Left ventricle myocardium inferior (tissue), 1 donor: ENCODE data around the gene RBMS1. TPM values are rescaled to one million over a fixed set of nuclear protein-coding genes. Genes with fewer than 3 reads are reported as not detected.

ENCODE experiments used
- DNase-seq: peaks from one replicate; pipeline ENCODE4 v3.0.0-alpha.2; 2020
- H3K27ac ChIP-seq: fragments of 200-600 bp; replicated peaks from 2 replicates; pipeline ENCODE4 v1.8.0; 2021
- H3K27me3 ChIP-seq: fragments of 200-600 bp; 2 replicates; pipeline ENCODE4 v1.8.0; 2021; ENCODE audit warnings: low read depth
- H3K36me3 ChIP-seq: fragments of 200-600 bp; 2 replicates; pipeline ENCODE4 v1.8.0; 2021
- H3K4me1 ChIP-seq: fragments of 200-600 bp; 2 replicates; pipeline ENCODE4 v1.8.0; 2021
- H3K4me3 ChIP-seq: fragments of 200-600 bp; 2 replicates; pipeline ENCODE4 v1.8.0; 2021; ENCODE audit warnings: mild to moderate bottlenecking, moderate library complexity
- H3K9me3 ChIP-seq: fragments of 200-600 bp; replicated peaks from 2 replicates; pipeline ENCODE4 v1.8.0; 2021
- CTCF ChIP-seq: fragments of 200-600 bp; IDR thresholded peaks from 2 replicates; pipeline ENCODE4 v1.8.0; 2021; ENCODE audit warnings: antibody characterized with exemption, mild to moderate bottlenecking, borderline replicate concordance
- intact Hi-C: fragments of 100-400 bp; cut with micrococcal nuclease; formaldehyde crosslinking; loops from one replicate; pipeline ENCODE4 v1.11.0; 2022
- total RNA-seq: library from RNA; stranded (reverse); fragmentation: NEBNext Ultra II Directional; extraction: Animal tissue kit (Norgen Biotek cat#: 25700); gene quantifications from one replicate; pipeline ENCODE4 v1.2.1, GENCODE V29; 2021
- donor health status: DM: no; HTN: yes; CAD: no; lungs with severe emphysema.

RBMS1 gene
- total RNA-seq, 1 donor from 2014 or later: 56.2 TPM

- H3K36me3 ChIP-seq: peaks cover 55% of the 10 kb centered on the region
- peaks cover 47% of the 10 kb centered on the region for H3K4me1 ChIP-seq
- no peak for DNase-seq
- H3K27ac ChIP-seq: no peak overlapping the region
- no peak overlapping the region for H3K4me3 ChIP-seq
- H3K27me3 ChIP-seq: no peaks in the 10 kb centered on the region
- TF ChIP-seq CTCF: no peak
- intact Hi-C loops: no loop called here
- no peaks in the 10 kb centered on the region for H3K9me3 ChIP-seq
Measured at GRCh38 chr2:160286551-160286950, 207.1 kb downstream of the RBMS1 start.

GRCh38 chr2:160283675-160284074, 209.9 kb downstream of the RBMS1 start:
- Histone ChIP-seq H3K36me3 (peaks cover 78% of the 10 kb centered on the region), H3K4me1 (peaks cover 37% of the 10 kb centered on the region), H3K27ac (no peak overlapping the region), H3K9me3 (no peaks in the 10 kb centered on the region), H3K4me3 (no peak overlapping the region), H3K27me3 (no peaks in the 10 kb centered on the region)
- intact Hi-C loops: no loop called here
- TF ChIP-seq CTCF: no peak
- no peak for DNase-seq

GRCh38 chr2:160282063-160282580, 211.5 kb downstream of the RBMS1 start:
- H3K27ac ChIP-seq: no peak overlapping the region

GRCh38 chr2:160281213-160281612, 212.4 kb downstream of the RBMS1 start:
- Histone ChIP-seq H3K27ac (no peak overlapping the region), H3K4me1 (peaks cover 24% of the 10 kb centered on the region), H3K36me3 (peaks cover 92% of the 10 kb centered on the region), H3K27me3 (no peaks in the 10 kb centered on the region), H3K4me3 (no peak overlapping the region), H3K9me3 (no peaks in the 10 kb centered on the region)
- no peak for TF ChIP-seq CTCF
- DNase-seq: no peak
- intact Hi-C loops: no loop called here

More at GRCh38 chr2:160282063-160282580, 211.5 kb downstream of the RBMS1 start:
- intact Hi-C loops: no loop called here
- no peak for DNase-seq
- Histone ChIP-seq H3K9me3 (no peaks in the 10 kb centered on the region), H3K4me3 (no peak overlapping the region), H3K27me3 (no peaks in the 10 kb centered on the region), H3K36me3 (peaks cover 92% of the 10 kb centered on the region), H3K4me1 (peaks cover 27% of the 10 kb centered on the region)
- no peak for TF ChIP-seq CTCF

- H3K36me3 ChIP-seq: peaks cover 91% of the 10 kb centered on the region
- peak overlapping the region; percentile 31 for H3K27ac ChIP-seq
- DNase-seq: no peak
- no peak for TF ChIP-seq CTCF
- H3K4me3 ChIP-seq: no peak overlapping the region
- H3K4me1 ChIP-seq: peaks cover 24% of the 10 kb centered on the region
- H3K9me3 ChIP-seq: no peaks in the 10 kb centered on the region
- intact Hi-C loops: loop anchor here (10.0 kb wide), 1 partner anchor 705 kb away; no protein-coding TSS in a partner anchor
- H3K27me3 ChIP-seq: no peaks in the 10 kb centered on the region
Measured at GRCh38 chr2:160279813-160280465, 213.7 kb downstream of the RBMS1 start.
